Upper lobe of left lung (tissue), 4 donors: ENCODE results near the gene GALNS.

Experiments
- CTCF ChIP-seq, 6 experiments: fragments of 450-650 bp in 4 of 6; fragments of 200-600 bp in 2 of 6; sonication (generic) in 2 of 6; IDR thresholded peaks; one replicate each; pipeline ENCODE4 v1.5.1; 2016 to 2019; ENCODE audit warnings: antibody characterized with exemption in 6 of 6
- POLR2A ChIP-seq, 4 donors: fragments of 450-650 bp; IDR thresholded peaks; one replicate each; pipeline ENCODE4 v1.5.1; 2016 to 2017; ENCODE audit warnings: antibody characterized with exemption in 4 of 4, mild to moderate bottlenecking in 2 of 4
- POLR2AphosphoS5 ChIP-seq, 2 donors: sonication (generic); formaldehyde crosslinking; IDR thresholded peaks; one replicate each; pipeline ENCODE4 v1.5.1; 2017; ENCODE audit warnings: antibody characterized with exemption in 2 of 2

GRCh38 chr16:88782454-88783390 lies 74.0 kb downstream of the GALNS start:
- TF ChIP-seq CTCF (IDR thresholded peaks at IDR 0.05) (no peak), POLR2AphosphoS5 (IDR thresholded peaks at IDR 0.05) (no peak), POLR2A (IDR thresholded peaks at IDR 0.05) (no peak)
